Measurements from ENCODE around the gene KDM2A.

The KDM2A gene

GRCh38 chr11:67261640-67261945 lies 142.5 kb downstream of the KDM2A start:
- peak overlapping the region; percentile 46 for H3K4me3 ChIP-seq (ENCODE audit: low read depth, low read length)
- no peaks in the 10 kb centered on the region for H3K27me3 ChIP-seq (replicated peaks)
- H3K27ac ChIP-seq, result no peak overlapping the region
- H3K36me3 ChIP-seq (replicated peaks), result peaks cover 6% of the 10 kb centered on the region
- in situ Hi-C loops (cut with HindIII; ENCODE audit: low pct_ligation_motif_present, low sequenced_read_pairs), result no loop called here
- no peak for DNase-seq
- TF ChIP-seq CTCF (IDR thresholded peaks at IDR 0.05; ENCODE audit: low read depth, low read length, missing control alignments), result peak; percentile 48

- no peak for TF ChIP-seq CTCF (IDR thresholded peaks at IDR 0.05; ENCODE audit: low read depth, low read length, missing control alignments)
- H3K36me3 ChIP-seq (replicated peaks), result peaks cover under 1% of the 10 kb centered on the region
- H3K27me3 ChIP-seq (replicated peaks), result no peaks in the 10 kb centered on the region
- in situ Hi-C loops (cut with HindIII; ENCODE audit: low pct_ligation_motif_present, low sequenced_read_pairs), result no loop called here
- no peak overlapping the region for H3K4me3 ChIP-seq (ENCODE audit: low read depth, low read length)
- DNase-seq, result no peak
- no peak overlapping the region for H3K27ac ChIP-seq
Observed at GRCh38 chr11:67261946-67262681, 143.1 kb downstream of the KDM2A start.

DNA sequence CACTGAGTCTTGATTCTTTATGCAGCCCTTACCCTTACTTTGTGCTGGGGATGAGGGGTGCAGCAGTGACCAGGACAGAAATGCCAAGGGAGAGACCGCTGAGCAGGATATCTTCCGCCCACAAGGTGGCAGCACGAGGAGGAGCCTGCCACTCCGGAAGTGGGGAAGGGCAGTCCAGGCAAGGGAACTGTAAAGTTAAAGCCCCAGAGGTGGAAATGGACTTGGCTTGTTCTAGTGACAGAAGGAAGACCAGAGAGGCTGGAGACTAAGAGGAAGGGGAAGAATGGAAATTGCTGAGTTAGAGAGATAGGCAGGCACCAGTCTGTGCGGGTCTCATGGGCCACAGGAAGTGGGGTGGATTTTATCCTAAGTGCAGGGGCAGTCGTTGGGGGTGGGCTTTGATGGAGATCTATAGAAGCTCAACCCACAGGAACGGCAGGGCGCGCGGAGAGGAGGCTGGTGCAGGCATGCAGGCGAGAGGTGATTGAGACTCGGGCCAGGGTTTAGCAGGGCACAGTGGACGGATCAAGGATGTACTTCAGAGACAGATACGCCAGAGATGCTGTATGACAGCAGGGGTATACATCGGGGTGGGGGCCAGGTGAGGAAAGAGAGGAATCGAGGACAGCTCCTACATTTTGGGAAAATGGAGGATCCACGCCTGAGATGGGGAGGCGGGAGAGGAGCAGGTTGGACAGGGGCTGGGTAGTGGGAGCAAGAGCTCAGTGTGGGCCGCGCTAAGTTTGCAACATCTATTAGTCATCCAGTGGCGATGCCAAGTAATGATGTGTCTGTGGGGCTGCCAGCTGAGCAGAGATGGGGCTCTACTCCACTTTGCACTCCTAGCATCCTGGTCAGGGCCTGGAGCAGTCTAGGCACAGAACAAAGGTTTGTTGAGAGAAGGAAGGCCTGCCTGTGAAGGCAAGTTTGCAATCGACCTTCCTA lies 143.9 kb downstream of the KDM2A start:
- Histone ChIP-seq H3K36me3 (replicated peaks) (peaks cover under 1% of the 10 kb centered on the region), H3K4me3 (ENCODE audit: low read depth, low read length) (no peak overlapping the region), H3K27me3 (replicated peaks) (no peaks in the 10 kb centered on the region), H3K27ac (no peak overlapping the region)
- peak; percentile 91 for TF ChIP-seq CTCF (IDR thresholded peaks at IDR 0.05; ENCODE audit: low read depth, low read length, missing control alignments)
- in situ Hi-C loops (cut with HindIII; ENCODE audit: low pct_ligation_motif_present, low sequenced_read_pairs), result no loop called here
- peak; percentile 58 for DNase-seq

DNA sequence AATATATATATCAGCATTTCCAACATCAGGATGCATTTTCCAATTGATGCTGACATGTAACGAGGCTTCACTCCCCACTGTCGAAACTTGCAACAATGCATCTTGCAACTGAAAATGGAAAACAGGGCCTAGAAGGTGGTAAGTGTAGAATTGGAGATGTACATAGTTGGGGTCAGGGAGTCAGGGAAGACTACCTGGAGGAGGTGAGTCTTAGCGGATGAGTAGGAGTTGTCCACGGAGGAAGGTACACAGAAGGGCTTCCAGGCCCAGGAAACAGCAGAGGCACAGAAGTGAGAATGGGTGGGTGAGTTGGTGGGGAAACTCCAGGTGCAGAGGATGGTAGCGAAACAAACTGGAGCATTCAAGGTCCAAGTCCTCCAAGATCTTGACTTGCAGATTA lies 145.2 kb downstream of the KDM2A start:
- no peak for DNase-seq
- no peaks in the 10 kb centered on the region for H3K27me3 ChIP-seq (replicated peaks)
- H3K27ac ChIP-seq, result no peak overlapping the region
- no peak for TF ChIP-seq CTCF (IDR thresholded peaks at IDR 0.05; ENCODE audit: low read depth, low read length, missing control alignments)
- in situ Hi-C loops (cut with HindIII; ENCODE audit: low pct_ligation_motif_present, low sequenced_read_pairs), result no loop called here
- H3K4me3 ChIP-seq (ENCODE audit: low read depth, low read length), result no peak overlapping the region
- H3K36me3 ChIP-seq (replicated peaks), result peaks cover 5% of the 10 kb centered on the region

DNA sequence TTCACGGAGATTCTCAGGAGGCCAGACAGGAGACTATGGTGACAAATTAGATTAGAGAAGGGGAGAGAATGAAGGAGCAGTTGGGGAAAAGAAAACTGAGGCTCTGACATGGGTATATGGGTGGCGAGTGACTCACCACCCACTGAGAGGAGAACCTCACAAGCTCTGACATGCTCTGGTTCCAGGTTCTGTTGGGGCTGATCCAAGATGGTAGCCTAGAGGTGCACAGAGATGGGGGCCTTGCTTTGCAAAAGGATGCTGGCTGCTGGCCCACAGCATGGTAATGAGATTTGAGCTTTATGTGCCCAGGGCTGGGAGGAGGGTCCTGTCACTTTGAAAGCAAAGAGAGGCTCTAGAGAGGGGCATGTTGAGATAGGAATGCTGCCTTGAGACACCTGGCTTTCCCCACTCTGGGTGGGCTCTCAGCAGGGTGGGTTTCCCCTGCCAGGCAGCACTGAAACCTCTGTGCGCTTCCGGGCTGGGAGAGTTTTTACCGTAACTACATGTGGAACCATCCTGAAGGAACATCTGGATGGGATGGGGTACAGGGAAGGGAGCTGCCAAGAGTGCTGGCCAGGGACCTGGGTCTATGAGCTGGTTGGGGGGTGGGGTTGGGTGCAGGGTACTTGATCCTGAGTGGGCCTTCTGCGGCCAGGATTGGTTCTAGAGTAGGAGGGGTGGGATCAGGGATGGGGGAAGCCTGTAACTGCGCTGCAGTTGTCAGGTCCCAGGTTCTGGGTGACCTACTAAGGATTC lies 146.0 kb downstream of the KDM2A start:
- no peak overlapping the region for H3K27ac ChIP-seq

More for the DNA sequence above, 146.0 kb downstream of the KDM2A start:
- Histone ChIP-seq H3K36me3 (replicated peaks) (peaks cover 8% of the 10 kb centered on the region), H3K27me3 (replicated peaks) (no peaks in the 10 kb centered on the region), H3K4me3 (ENCODE audit: low read depth, low read length) (no peak overlapping the region)
- TF ChIP-seq CTCF (IDR thresholded peaks at IDR 0.05; ENCODE audit: low read depth, low read length, missing control alignments), result no peak
- no peak for DNase-seq
- in situ Hi-C loops (cut with HindIII; ENCODE audit: low pct_ligation_motif_present, low sequenced_read_pairs), result no loop called here
